ENCODE measurements around the gene LCN2.
A peak's percentile ranks its signal among the peaks of the same experiment; 100 is the strongest.
"Not testable (repeated sequence)": the region's sequence is repeated elsewhere in the genome, so short reads cannot be mapped to it uniquely, and the experiment has no call there.

Gene LCN2

GRCh38 chr9:128168731-128169308, 19.6 kb downstream of the LCN2 start:
- DNase-seq (ENCODE audit: low read depth), result no peak

DNA sequence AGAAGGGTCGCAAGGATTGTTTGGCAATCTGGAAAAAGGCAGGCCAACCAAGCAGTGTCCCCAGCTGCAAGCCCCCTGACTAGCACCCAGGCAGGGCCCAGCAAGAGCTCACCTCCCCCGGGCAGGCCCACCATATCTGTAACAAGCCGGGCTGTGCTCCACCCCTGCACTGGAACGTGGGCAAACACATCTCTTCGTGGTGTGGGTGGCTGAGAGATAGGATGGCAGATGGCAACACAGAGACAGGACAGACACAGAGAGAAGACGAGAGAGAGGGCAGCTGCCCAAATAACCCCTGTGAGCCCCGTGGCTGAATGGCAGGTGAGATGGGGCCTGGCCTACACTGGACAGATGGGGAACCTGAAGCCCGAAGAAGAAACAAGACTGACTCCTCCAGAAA, 20.2 kb downstream of the LCN2 start:
- no peak for DNase-seq (ENCODE audit: low read depth)

DNA sequence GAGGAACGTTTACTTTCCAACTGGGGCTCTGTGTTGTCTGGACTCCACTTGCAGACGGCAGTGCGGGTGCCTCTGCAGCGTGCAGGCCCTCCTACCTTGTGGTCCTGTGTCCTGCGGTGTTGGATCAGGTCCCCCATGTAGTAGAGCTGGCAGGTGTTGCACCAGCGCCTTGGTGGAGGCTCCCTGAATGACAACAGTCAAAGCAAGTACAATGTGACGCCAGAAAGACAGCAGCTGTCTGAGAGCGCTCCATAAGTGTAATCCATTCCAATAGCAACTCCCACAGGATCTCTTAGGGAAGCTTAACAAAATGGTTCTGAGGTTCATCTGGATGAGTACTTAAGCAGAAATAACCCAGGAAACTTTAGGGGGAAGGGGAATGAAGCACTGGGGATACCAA, 20.7 kb downstream of the LCN2 start:
- DNase-seq (ENCODE audit: low read depth), result no peak

GRCh38 chr9:128174062-128174461, 24.8 kb downstream of the LCN2 start:
- DNase-seq (ENCODE audit: low read depth), result no peak

- no peak for DNase-seq (ENCODE audit: low read depth)
Observed at GRCh38 chr9:128175102-128175563, 25.9 kb downstream of the LCN2 start.

DNA sequence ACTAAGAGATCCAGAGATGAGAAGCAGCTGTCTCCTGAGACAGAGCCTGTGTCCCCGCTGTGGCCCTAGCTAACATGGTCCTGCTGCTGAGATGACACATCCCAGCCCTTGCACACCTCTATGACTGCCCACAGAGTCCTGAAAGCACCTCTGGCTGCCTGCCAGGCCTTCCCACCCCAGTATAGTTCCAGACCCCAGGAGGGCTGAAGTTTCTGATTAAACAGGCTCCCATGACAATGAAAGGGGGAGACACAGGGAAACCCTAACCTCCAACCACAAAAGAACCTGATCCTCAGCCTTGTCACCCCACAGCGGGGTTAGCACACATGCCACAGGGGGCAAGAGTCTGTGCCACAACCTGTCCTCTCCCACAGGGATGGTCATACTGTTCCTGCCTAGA, 26.5 kb downstream of the LCN2 start:
- no peak for DNase-seq (ENCODE audit: low read depth)

DNA sequence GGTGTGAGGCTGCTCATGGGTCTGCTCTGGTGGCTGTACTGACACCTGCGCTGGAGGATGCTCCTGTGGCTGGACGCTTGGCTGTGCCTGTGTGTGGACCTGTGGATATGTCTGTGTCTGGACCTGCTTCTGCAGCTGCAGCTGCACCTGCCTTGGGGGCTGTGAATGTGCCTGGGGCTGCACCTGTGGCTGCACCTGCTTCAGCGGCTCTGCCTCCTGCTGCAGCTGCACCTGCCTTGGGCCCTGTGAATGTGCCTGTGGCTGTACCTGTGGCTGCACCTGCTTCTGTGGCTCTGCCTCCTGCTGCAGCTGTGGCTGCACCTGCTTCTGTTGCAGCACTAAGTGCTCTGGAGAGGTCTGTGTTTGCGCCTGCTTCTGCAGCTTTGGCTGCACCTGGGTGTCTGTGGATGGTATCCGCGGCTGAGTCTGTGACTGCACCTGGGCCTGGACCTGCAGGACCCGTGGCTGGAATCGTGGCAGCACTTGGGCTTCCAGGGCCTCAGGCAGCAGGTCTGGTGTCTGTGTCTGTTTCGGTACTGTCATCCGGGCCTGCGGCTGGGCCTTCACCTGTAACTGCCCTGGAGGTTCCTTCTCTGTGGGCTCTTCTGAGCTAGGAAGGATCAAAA, 29.7 kb downstream of the LCN2 start:
- no peak for DNase-seq (ENCODE audit: low read depth)

GRCh38 chr9:128180001-128180400, 30.7 kb downstream of the LCN2 start:
- no peak for DNase-seq (ENCODE audit: low read depth)

DNA sequence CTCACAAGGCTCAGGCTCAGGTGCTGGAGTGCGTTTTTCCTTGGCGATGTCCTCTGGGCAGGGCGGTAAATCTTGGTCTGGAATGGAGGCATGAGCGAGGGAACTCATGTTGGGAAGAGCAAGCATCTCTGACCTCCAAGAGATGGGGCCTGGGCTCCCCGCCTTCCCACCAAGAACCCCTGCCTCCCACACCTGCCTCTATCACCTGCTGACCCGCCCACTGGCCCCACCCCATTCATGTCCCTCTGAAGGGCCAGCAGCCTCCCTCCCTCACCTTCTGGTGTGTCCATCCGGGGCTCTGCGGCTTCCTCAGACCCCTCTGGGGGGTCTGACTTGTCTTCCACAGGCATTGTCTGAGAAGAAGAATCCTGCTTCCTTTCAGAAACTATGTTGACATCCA, 31.2 kb downstream of the LCN2 start:
- DNase-seq (ENCODE audit: low read depth), result no peak

GRCh38 chr9:128181480-128181879, 32.2 kb downstream of the LCN2 start:
- not testable (repeated sequence) for DNase-seq (ENCODE audit: low read depth)

DNA sequence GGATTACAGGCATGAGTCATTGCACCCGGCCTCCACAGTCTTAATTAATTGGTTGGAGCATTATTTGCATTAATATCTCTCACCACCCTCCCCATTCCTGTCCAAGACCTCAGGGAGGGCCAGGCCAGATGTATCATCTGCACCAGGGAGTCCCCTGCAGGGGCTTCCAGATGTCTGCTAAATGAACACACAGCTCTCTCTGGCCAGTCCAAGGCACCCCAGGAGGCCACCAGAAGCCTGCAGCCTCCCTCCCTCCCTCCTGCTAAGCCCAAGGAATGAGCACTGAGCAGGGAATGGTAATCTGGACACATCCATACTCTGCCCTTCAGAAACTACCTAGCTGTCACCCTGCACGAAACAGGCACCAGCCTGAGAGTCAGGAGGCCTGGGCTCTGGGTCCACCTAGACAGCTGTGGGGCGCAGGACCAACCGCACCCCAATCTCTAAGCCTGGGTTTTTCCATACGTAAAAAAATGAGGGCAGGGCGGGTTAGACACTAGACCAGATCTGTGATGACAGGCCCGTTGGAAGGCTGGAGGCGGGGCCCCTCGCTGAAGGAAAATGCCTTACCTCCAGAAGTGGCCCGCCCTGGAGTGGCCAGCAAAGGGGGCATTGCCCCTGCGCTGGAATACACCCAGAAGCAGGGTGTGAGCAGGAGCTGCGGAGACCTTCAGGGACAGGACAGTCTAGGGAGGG, 33.8 kb downstream of the LCN2 start:
- no peak for DNase-seq (ENCODE audit: low read depth)

DNA sequence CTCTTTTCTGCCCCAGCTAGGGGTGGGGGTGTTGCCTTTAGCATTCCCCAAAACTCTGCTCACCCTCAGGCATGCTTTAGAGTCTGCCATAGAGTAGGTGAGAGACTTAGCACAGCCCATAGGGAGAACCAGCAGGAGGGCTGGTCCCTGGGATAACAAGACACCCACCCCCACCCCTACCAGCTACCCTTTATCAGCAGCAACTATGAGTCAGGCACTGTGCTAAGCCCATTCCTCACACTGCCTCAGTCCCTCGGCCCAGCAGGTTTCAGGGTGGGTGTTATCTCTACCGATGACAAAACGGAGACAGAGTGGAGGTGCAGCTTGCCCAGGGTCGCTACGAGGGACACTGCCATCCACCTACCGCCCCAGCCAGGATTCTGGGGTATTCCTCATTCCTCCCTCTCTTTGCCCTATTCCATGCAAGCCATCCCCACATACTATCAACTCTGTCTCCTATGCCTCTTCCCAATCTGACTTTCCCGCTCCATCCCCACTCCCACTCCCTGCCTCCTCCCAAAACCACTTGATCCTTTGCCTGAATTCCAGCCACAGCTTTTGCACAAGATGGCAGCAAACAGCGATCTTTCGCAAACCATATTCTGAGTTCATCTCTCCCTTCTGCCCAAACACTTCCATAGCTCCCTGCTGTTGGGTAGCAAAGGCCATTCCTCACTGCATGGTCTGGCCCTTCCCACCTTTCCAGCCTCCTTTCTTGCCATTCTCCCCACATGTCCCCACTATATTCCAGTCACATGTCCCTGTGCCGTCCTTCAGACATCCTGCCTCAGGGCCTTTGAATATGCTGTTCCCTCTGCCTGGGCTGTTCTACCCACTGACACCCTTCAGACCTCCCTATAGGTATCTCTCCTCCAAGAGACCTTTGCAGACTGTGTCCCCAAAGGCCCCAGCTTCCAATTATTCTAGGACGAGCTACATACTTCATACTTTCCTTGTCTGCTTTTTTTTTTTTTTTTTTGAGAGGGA, 37.0 kb downstream of the LCN2 start:
- DNase-seq (ENCODE audit: low read depth), result no peak

GRCh38 chr9:128187361-128187760, 38.1 kb downstream of the LCN2 start:
- no peak for DNase-seq (ENCODE audit: low read depth)

GRCh38 chr9:128188209-128188608, 39.0 kb downstream of the LCN2 start:
- DNase-seq (ENCODE audit: low read depth), result no peak

- no peak for DNase-seq (ENCODE audit: low read depth)
Observed at GRCh38 chr9:128190013-128190412, 40.8 kb downstream of the LCN2 start.

- DNase-seq (ENCODE audit: low read depth), result no peak
Observed at GRCh38 chr9:128190516-128191405, 41.5 kb downstream of the LCN2 start.

GRCh38 chr9:128191406-128192046, 42.3 kb downstream of the LCN2 start, which contains the start of gene CIZ1:
Gene CIZ1 (minus strand): TSS chr9:128191572. CDS start chr9:128190857, 715 bp downstream.
- DNase-seq (ENCODE audit: low read depth), result peak; percentile 59

GRCh38 chr9:128192601-128193371, 43.5 kb downstream of the LCN2 start:
- DNase-seq (ENCODE audit: low read depth), result no peak

DNA sequence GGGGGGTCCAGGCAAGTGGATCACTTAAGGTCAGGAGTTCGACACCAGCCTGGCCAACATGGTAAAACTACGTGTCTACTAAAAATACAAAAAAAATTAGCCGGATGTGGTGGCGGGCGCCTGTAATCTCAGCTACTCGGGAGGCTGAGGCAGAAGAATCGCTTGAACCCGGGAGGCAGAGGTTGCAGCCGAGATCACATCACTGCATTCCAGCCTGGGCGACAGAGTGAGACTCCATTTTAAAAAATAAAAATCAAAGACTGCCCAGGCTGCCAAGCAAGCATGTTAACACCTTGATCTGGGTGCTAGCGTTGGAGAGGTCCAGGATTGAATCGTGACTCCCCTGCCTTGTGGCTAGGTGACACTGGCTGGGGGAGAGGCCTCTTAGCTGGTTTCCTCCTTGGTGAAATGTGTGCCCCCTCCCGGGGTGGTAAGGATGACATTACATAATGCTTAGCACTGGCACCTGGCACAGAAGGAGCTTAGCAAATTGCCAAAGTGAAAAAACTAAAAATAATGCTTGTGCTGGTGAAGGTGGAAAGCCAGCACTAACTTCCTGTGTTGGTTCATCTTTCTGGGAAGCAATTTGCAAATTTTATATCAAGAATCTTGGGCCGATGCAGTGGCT, 44.3 kb downstream of the LCN2 start:
- no peak for DNase-seq (ENCODE audit: low read depth)
